Cerebellar cortex (tissue), 1 donor: Measurements from ENCODE around the gene MYPN.
"Not testable (repeated sequence)": the region's sequence is repeated elsewhere in the genome, so short reads cannot be mapped to it uniquely, and the experiment has no call there.

ENCODE experiments used
- DNase-seq: peaks from one replicate; pipeline ENCODE4 v3.0.0-alpha.2; 2015; ENCODE audit warnings: low spot score

MYPN gene

GRCh38 chr10:68135922-68136792 lies 26.9 kb downstream of the MYPN start:
- peak; percentile 67 for DNase-seq

- DNase-seq, result no peak
Measured at GRCh38 chr10:68137171-68137570, 27.9 kb downstream of the MYPN start.

DNA sequence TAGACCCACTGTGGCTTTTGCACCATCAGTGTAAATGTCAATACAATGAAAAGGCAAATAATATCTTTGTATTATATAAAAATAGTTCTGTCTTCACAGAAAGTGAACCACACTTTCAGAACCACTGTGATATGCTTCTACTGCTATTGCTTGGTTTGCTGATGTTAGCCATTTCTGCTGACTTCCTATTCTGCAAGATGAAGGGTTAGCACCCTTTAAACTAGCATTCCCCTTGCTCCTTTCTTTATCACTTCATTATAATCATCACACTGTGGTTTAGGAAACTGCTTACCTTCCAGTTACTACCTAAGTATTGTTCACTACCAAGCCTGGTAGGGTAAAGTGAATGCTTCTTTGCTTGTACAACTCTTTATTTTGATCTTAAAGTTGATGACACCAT lies 29.2 kb downstream of the MYPN start:
- DNase-seq, result no peak

GRCh38 chr10:68139448-68140272 lies 30.4 kb downstream of the MYPN start:
- DNase-seq, result no peak

DNA sequence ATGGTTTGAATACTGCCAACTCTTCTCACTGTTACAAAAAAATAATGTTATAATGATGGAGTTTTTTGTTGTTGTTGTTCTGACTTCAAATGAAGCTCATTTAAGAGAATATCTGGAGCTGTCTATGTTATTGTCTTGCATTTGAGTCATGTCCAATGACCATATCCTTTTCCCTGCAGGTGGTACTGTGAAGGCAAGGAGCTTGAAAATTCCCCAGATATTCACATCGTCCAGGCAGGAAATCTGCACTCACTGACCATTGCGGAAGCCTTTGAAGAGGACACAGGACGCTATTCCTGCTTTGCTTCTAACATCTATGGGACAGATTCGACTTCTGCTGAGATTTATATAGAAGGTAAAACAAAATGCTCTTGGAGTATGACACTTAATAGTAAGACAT lies 33.5 kb downstream of the MYPN start:
- no peak for DNase-seq

GRCh38 chr10:68144709-68145108 lies 35.4 kb downstream of the MYPN start:
- no peak for DNase-seq

DNA sequence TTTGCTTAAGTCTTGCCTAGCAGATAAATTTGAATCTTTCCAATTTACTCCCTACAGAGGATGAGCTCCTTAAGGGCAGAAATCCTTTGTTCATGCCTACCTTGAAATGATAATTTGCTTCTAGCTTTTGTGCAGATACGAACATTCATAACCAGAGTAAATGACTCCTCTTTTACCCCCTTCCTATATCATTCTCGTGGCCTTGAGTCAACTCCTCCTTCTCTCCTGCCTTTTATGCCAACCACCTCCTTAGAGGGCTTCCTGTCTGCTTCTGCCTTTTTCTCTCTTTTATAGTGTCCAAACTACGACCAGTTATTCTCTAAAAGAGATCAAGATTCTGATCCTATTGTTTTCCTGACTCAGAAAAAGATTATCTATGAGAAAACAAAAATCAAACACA lies 36.4 kb downstream of the MYPN start:
- DNase-seq, result no peak

DNA sequence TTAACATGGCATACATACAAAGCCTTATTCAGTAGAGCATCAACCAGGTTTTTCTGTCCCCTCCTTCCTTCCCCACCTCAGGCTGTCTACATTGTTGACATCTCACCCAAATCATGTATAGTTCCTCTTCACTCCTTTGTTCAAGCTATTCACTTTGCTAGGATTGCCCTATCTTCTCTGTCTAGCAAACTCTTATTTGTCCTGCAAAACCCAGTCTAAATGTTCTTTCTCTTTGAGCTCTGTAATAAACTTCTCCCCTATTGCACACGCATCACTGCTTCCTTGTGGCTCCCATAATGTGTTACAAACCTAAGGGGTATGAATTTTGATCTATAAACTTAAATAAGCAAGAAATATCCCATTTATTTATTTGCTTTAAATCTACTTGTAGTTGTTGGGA lies 36.8 kb downstream of the MYPN start:
- no peak for DNase-seq

- DNase-seq, result no peak
Measured at GRCh38 chr10:68151453-68151852, 42.2 kb downstream of the MYPN start.

DNA sequence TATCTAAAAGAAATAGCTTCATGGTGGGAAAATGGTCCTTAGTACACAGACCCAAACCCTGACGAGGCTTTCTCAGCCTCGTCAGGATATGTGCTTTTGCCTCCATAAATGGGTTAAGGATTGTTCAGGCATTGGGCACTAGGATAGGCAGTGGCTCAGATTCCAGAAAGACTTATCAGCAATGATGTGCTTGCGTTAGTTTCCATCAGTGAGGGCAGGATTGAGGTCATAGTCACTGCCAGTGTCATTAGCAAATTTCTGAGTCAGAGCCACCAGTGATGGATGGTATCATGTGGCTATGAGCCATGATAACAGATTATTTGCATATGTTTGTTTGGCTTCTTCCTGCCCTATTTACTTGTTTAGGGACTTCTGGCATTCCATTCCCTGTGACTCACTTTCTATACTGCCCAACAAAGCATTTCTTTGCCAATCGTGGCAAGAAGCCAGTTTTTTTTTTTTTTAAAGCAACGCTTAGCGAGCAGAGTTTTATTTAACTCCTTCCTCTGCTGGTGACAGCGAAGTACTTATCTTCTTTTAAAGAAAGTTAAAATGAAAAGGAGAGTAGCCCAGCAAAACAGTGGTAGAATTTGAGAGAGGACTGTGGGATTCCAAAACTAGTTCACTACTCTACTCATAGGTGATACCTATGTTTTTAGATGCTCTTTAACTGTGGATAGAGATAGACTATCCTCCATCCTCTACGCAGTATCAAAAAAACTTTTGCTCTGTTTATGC lies 44.4 kb downstream of the MYPN start:
- DNase-seq, result no peak

DNA sequence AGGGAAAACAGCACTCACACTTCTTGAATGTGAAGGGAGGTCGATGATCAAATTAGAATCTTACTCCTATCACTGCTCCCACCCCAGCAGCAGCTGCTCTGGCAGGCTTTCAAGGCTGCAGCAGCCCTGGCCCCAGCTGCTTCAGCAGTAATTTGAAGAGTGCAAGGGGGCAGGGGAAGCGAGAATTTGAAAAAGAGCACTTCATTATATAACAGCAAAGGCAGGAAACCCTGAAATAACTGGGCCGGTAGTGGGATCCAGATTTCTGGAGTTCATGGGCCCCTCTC lies 44.9 kb downstream of the MYPN start:
- no peak for DNase-seq

- DNase-seq, result no peak
Measured at GRCh38 chr10:68155615-68156210, 46.4 kb downstream of the MYPN start.

GRCh38 chr10:68156373-68157185 lies 47.3 kb downstream of the MYPN start:
- DNase-seq, result peak; percentile 74

DNA sequence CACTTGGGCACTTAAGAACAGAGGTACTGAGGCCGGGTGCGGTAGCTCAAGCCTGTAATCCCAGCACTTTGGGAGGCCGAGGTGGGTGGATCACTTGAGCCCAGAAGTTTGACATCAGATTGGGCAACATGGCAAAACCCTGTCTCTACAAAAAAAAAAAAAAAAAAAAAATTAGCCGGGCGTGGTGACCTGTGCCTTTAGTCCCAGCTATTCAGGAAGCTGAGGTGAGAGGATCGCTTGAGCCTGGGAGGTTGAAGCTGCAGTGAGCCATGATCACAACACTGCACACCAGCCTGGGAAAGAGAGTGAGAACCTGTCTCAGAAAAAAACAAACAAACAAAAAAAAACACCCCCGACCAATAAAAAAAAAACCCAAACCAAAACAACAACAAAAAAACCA lies 48.2 kb downstream of the MYPN start:
- DNase-seq, result not testable (repeated sequence)

DNA sequence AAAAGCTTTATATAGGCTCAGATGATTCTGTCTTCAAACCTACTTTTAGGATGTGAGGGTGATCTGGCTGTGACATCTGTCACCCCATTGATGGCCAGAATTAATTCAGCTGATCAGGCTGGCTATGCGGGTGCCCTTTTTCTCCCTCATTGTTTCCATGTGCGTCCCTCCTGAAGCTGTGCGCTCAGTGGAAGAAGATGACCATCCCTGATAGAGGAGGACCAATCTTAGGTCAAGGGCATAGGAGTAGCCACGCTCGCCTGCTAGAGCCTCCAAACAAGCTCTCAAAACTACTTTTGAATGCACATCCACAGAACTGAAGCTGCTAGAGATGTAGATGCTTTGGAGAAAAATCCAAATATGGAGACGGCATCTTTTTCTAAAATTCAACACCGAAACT lies 48.7 kb downstream of the MYPN start:
- DNase-seq, result no peak

- DNase-seq, result no peak
Measured at GRCh38 chr10:68163735-68164134, 54.4 kb downstream of the MYPN start.

GRCh38 chr10:68165643-68166042 lies 56.4 kb downstream of the MYPN start:
- DNase-seq, result no peak

- no peak for DNase-seq
Measured at GRCh38 chr10:68166871-68167585, 57.7 kb downstream of the MYPN start.

GRCh38 chr10:68167586-68168189 lies 58.4 kb downstream of the MYPN start:
- no peak for DNase-seq

GRCh38 chr10:68171539-68172080 lies 62.3 kb downstream of the MYPN start:
- no peak for DNase-seq
